ENCODE data around the gene ARHGEF40.
"Not testable (repeated sequence)": the region's sequence is repeated elsewhere in the genome, so short reads cannot be mapped to it uniquely, and the experiment has no call there.

The ARHGEF40 gene

GRCh38 chr14:21037156-21037555, 32.9 kb upstream of the ARHGEF40 start:
- no peak for TF ChIP-seq CTCF (IDR thresholded peaks at IDR 0.05; ENCODE audit: low read depth, low read length)
- Histone ChIP-seq H3K36me3 (no peaks in the 10 kb centered on the region), H3K27me3 (ENCODE audit: insufficient read depth, low read depth, severe bottlenecking) (no peaks in the 10 kb centered on the region), H3K9me3 (ENCODE audit: severe bottlenecking) (no peaks in the 10 kb centered on the region), H3K27ac (no peak overlapping the region), H3K4me3 (ENCODE audit: low read depth, low read length) (no peak overlapping the region)
- peak; percentile 37 for DNase-seq

GRCh38 chr14:21038441-21039422, 31.4 kb upstream of the ARHGEF40 start:
- Histone ChIP-seq H3K36me3 (no peaks in the 10 kb centered on the region), H3K4me3 (ENCODE audit: low read depth, low read length) (no peak overlapping the region), H3K27ac (peak overlapping the region; percentile 51), H3K9me3 (ENCODE audit: severe bottlenecking) (no peaks in the 10 kb centered on the region), H3K27me3 (ENCODE audit: insufficient read depth, low read depth, severe bottlenecking) (no peaks in the 10 kb centered on the region)
- peak; percentile 89 for DNase-seq
- no peak for TF ChIP-seq CTCF (IDR thresholded peaks at IDR 0.05; ENCODE audit: low read depth, low read length)

GRCh38 chr14:21039585-21040369, 30.3 kb upstream of the ARHGEF40 start:
- Histone ChIP-seq H3K27me3 (ENCODE audit: insufficient read depth, low read depth, severe bottlenecking) (no peaks in the 10 kb centered on the region), H3K4me3 (ENCODE audit: low read depth, low read length) (no peak overlapping the region), H3K36me3 (no peaks in the 10 kb centered on the region), H3K9me3 (ENCODE audit: severe bottlenecking) (no peaks in the 10 kb centered on the region), H3K27ac (peak overlapping the region; percentile 51)
- TF ChIP-seq CTCF (IDR thresholded peaks at IDR 0.05; ENCODE audit: low read depth, low read length), result peak; percentile 67
- peak; percentile 63 for DNase-seq

- Histone ChIP-seq H3K9me3 (ENCODE audit: severe bottlenecking) (no peaks in the 10 kb centered on the region), H3K27me3 (ENCODE audit: insufficient read depth, low read depth, severe bottlenecking) (no peaks in the 10 kb centered on the region), H3K27ac (no peak overlapping the region; the same call in 1 of the 2 replicates), H3K36me3 (no peaks in the 10 kb centered on the region), H3K4me3 (ENCODE audit: low read depth, low read length) (no peak overlapping the region)
- no peak for TF ChIP-seq CTCF (IDR thresholded peaks at IDR 0.05; ENCODE audit: low read depth, low read length)
- no peak for DNase-seq
Measured at GRCh38 chr14:21040370-21040925, 29.7 kb upstream of the ARHGEF40 start.

GRCh38 chr14:21040941-21041340, 29.2 kb upstream of the ARHGEF40 start:
- H3K4me3 ChIP-seq (ENCODE audit: low read depth, low read length); H3K27me3 ChIP-seq (ENCODE audit: insufficient read depth, low read depth, severe bottlenecking); H3K27ac ChIP-seq; DNase-seq; H3K36me3 ChIP-seq; H3K9me3 ChIP-seq (ENCODE audit: severe bottlenecking): not testable (repeated sequence)

Data from WERI-Rb-1 (cell line).